ENCODE measurements around the gene ZNF664. TPM values are rescaled to one million over a fixed set of nuclear protein-coding genes. Genes with fewer than 3 reads are reported as not detected.

ZNF664 gene
- total and polyA plus RNA-seq, 10 of the 15 experiments (the other 5 are each of a cell fraction or from before 2014, with no cell fraction given) = 1.8 to 65.6 (median 30.8) TPM

DNA sequence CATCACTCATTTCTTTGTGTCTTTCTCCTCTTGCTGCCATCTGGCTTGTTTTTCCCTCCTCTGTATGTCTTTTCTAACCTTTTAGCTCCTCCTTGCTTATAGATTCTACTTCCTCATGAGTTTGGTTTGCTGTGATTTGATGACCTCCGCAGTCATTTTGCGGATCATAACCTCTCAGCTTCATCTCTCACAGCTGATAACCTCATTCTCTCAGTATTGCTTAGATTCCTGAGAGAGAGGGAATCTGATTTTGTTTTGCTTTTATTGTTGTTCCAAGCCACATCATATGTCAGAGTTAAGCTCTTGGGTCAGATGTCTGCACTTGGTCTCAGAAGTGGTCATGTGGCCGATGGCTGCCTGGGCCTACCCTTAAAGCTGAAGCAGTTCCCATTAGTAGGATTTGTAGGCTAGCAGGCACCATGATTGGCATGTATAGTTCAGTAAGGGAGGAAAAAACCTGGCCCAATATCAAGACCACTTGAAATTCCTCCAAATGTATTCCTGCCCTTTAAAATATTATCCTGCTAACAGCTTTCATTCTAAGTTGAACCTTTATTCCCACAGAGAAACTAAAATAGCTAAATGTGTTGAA lies 13.5 kb downstream of the ZNF664 start:
- Histone ChIP-seq H3K36me3 (ENCODE audit: control insufficient read depth in 2 of 2, insufficient read depth in 2 of 2, low read length in 1 of 2) (peaks cover 3 to 22% of the 10 kb centered on the region in 2 experiments), H3K4me1 (ENCODE audit: control insufficient read depth, insufficient read depth, low read length) (peaks cover 13% of the 10 kb centered on the region), H3K9me3 (replicated peaks; ENCODE audit: control insufficient read depth, insufficient read depth, low read length) (no peaks in the 10 kb centered on the region), H3K27me3 (replicated peaks in 1 of 2; ENCODE audit: control insufficient read depth in 2 of 2, insufficient read depth in 2 of 2, low read length in 1 of 2) (no peaks in the 10 kb centered on the region), H2AFZ (ENCODE audit: control insufficient read depth, low read depth, low read length) (no peak overlapping the region), H4K20me1 (ENCODE audit: control insufficient read depth, insufficient read depth) (no peaks in the 10 kb centered on the region; the same call in 1 of the 2 replicates), H3K4me2 (ENCODE audit: control insufficient read depth, insufficient read depth) (no peak overlapping the region), H3K9ac (ENCODE audit: control insufficient read depth, insufficient read depth, low read length) (no peak overlapping the region), H3K27ac (ENCODE audit: control insufficient read depth, insufficient read depth) (no peak overlapping the region), H3K4me3 (no peak overlapping the region), H3K79me2 (ENCODE audit: control insufficient read depth, insufficient read depth, low read length) (peaks cover 5% of the 10 kb centered on the region)
- CTCF ChIA-PET = interaction anchor here (0.7 to 7.7 kb wide), 12 partner anchors 9 to 186 kb away, joined by 3 to 101 read pairs (median 4); no protein-coding TSS in a partner anchor
- POLR2A ChIA-PET = interaction anchor here (1.0 to 1.2 kb wide), 2 partner anchors 10 to 73 kb away, joined by 3 to 6 read pairs; no protein-coding TSS in a partner anchor
- SMC1A ChIA-PET (ENCODE audit: uncharacterized antibody, unreplicated experiment) = interaction anchor here (0.7 to 7.0 kb wide), 10 partner anchors 8 to 384 kb away, joined by 3 to 43 read pairs (median 4); partner anchors contain the start of gene DDX55
- ATAC-seq = no peak
- intact Hi-C loops (cut with micrococcal nuclease; ENCODE audit: unreplicated experiment) (loop anchor here (10.0 kb wide), 1 partner anchor 352 kb away; the partner anchor contains the start of genes EIF2B1 and GTF2H3), in situ Hi-C loops (cut with MboI) (no loop called here)
- no peak for DNase-seq (ENCODE audit: low read depth, low spot score)
- RAD21 ChIA-PET (ENCODE audit: unreplicated experiment) = interaction anchor here (1.5 kb wide), 1 partner anchor 184 kb away, joined by 4 read pairs; no protein-coding TSS in a partner anchor
- 96% methylated on average over 3 of the region's 3 CpGs for WGBS (ENCODE audit: insufficient coverage, insufficient replicate concordance, low lambda C conversion rate, missing lambda C conversion rate)
- BruUV-seq (replicated peaks) = no TSS peak
- FAIRE-seq = no peak
- no peak for TF ChIP-seq ZBED1 (IDR thresholded peaks at IDR 0.05; ENCODE audit: borderline replicate concordance)
- TF ChIP-seq MEF2A (IDR thresholded peaks at IDR 0.05; ENCODE audit: insufficient read depth, low read depth, low read length) = no peak
- TF ChIP-seq SUZ12 (IDR thresholded peaks at IDR 0.05; ENCODE audit: unreplicated experiment) = no peak
- TF ChIP-seq GATAD2B (conservative IDR thresholded peaks at IDR 0.05; ENCODE audit: low read depth) = no peak
- TF ChIP-seq CREB1 (IDR thresholded peaks at IDR 0.05; ENCODE audit: low read depth) = no peak
- no peak for TF ChIP-seq ESRRA (IDR thresholded peaks at IDR 0.05; ENCODE audit: low read length)
- TF ChIP-seq NR2C1 (IDR thresholded peaks at IDR 0.05) = no peak
- TF ChIP-seq SMC3 (IDR thresholded peaks at IDR 0.05; ENCODE audit: borderline replicate concordance, low read length) = no peak

Data from GM12878 (cell line).